ENCODE data around the gene PLEKHB2. TPM values are rescaled to one million over a fixed set of nuclear protein-coding genes. Genes with fewer than 3 reads are reported as not detected.
"Not testable (repeated sequence)": the region's sequence is repeated elsewhere in the genome, so short reads cannot be mapped to it uniquely, and the experiment has no call there.

PLEKHB2 gene
- total RNA-seq, 1 donor from 2014 or later, result 62.4 TPM

DNA sequence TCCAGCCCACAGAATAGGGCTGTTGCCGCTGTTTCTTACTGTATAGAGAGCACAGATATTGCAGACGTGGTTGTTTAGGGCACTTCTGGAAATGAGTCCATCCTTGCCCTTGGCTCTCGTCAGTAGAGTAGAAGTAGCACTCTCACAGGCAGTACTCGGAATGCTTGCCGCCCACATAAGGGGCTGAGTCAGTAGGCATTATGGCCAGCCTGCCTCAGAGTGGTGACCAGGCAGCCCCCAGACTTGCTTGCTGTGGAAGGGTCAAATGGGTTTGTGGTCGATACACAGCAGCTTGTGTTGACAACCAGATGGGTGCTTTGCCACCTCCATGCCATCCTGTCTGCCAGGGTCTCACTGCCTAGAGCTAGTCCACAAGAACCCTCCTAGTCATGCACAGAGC lies 38.7 kb downstream of the PLEKHB2 start:
- Mint-ChIP-seq H3K27ac (no peak overlapping the region), H3K4me3 (no peak overlapping the region), H3K36me3 (ENCODE audit: low read depth) (peaks cover 52% of the 10 kb centered on the region), H3K4me1 (peaks cover 7% of the 10 kb centered on the region), H3K9me3 (no peaks in the 10 kb centered on the region), H3K27me3 (no peaks in the 10 kb centered on the region)
- intact Hi-C loops (cut with micrococcal nuclease), result no loop called here
- no peak for DNase-seq

GRCh38 chr2:131145040-131145439 lies 39.9 kb downstream of the PLEKHB2 start:
- Mint-ChIP-seq H3K36me3 (ENCODE audit: low read depth) (peaks cover 47% of the 10 kb centered on the region), H3K4me3 (no peak overlapping the region)

DNA sequence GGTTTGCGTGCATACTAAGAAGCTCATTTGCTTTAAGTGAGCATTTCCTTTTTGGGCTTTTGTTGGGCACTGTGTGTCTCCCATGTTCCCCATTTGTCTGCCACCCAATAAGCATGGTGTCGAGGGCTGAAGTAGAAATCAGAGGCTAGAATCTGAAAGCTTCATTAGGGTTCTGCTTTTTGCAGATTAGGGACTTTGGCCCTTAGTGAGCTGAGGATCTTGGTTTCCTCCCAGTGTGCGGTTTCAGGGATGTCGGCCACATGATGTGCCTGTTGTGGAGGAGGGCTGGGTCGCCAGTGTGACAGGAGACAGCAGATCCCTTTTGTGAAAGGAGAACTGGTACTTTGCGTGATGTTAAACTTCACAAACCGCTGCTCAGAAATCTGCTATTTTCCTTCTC lies 41.1 kb downstream of the PLEKHB2 start:
- H3K9me3 Mint-ChIP-seq, result no peaks in the 10 kb centered on the region
- H3K4me1 Mint-ChIP-seq, result peaks cover 7% of the 10 kb centered on the region
- intact Hi-C loops (cut with micrococcal nuclease), result no loop called here
- no peak for DNase-seq
- H3K36me3 Mint-ChIP-seq (ENCODE audit: low read depth), result peaks cover 46% of the 10 kb centered on the region
- H3K27ac Mint-ChIP-seq, result no peak overlapping the region
- no peak overlapping the region for H3K4me3 Mint-ChIP-seq
- no peaks in the 10 kb centered on the region for H3K27me3 Mint-ChIP-seq

More at GRCh38 chr2:131145040-131145439, 39.9 kb downstream of the PLEKHB2 start:
- H3K9me3 Mint-ChIP-seq, result no peaks in the 10 kb centered on the region
- H3K27me3 Mint-ChIP-seq, result no peaks in the 10 kb centered on the region
- H3K27ac Mint-ChIP-seq, result peak overlapping the region; percentile 40
- intact Hi-C loops (cut with micrococcal nuclease), result no loop called here
- DNase-seq, result no peak
- H3K4me1 Mint-ChIP-seq, result peaks cover 7% of the 10 kb centered on the region

DNA sequence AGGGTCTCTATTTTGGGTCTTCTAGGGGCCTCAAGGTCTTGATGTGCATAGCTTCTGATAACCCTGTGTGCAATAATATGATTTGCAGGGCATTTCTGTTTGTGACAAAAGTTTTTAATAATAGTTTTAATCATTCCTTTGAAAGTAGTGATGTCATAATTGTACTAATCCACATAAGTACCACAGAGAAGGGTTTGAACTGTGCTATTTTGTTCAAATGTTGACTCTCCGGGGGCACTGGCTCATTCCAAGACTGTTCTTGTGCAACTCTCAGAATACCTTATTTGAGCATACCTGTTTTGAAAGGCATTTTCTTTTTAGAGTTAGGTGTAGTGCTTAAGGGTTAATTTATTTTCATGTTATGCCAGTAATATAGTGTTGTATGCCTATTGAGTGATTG lies 41.6 kb downstream of the PLEKHB2 start:
- no peak for DNase-seq
- Mint-ChIP-seq H3K4me1 (peaks cover 7% of the 10 kb centered on the region), H3K9me3 (no peaks in the 10 kb centered on the region), H3K36me3 (ENCODE audit: low read depth) (peaks cover 44% of the 10 kb centered on the region), H3K27me3 (no peaks in the 10 kb centered on the region), H3K27ac (no peak overlapping the region), H3K4me3 (no peak overlapping the region)
- intact Hi-C loops (cut with micrococcal nuclease), result no loop called here

- Mint-ChIP-seq H3K4me1 (no peaks in the 10 kb centered on the region), H3K9me3 (no peaks in the 10 kb centered on the region), H3K27me3 (no peaks in the 10 kb centered on the region), H3K4me3 (no peak overlapping the region), H3K27ac (no peak overlapping the region), H3K36me3 (ENCODE audit: low read depth) (peaks cover 34% of the 10 kb centered on the region)
- intact Hi-C loops (cut with micrococcal nuclease), result no loop called here
- DNase-seq, result no peak
These were observed 43.3 kb downstream of the PLEKHB2 start for GRCh38 chr2:131148426-131148825.

DNA sequence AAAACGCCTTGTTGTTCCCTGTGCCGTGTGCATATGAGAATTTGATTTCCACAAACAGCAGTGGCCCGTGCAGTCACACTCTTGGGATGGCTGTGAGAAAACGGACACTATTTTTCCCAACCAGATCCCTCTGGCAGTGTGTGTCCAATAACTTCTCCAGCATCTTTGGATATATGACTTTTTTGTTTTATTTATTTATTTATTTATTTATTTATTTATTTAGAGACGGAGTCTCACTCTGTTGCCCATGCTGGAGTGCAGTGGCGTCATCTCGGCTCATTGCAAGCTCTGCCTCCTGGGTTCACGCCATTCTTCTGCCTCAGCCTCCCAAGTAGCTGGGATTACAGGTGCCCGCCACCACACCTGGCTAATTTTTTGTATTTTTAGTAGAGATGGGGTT lies 45.0 kb downstream of the PLEKHB2 start:
- not testable (repeated sequence) for H3K9me3 Mint-ChIP-seq

DNA sequence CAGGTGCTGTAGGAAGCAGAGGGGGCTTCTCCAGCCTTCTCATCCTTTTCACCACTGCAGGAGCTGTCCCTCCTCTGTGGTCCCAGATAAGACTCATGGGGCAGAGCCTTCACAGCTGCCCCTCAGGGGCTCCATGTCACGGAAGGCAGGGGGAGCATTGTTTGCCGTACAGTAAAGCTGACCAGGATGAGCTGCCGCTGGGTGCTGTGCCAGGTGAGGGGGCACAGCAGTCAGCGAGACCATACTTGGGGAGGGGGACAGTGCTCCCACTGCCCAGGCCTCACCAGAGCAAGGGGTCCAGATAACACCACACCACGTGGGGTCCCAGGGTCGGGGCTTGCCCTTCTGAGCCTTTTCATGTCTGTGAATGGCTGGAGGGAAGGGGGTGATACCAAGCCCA lies 46.3 kb downstream of the PLEKHB2 start:
- H3K27me3 Mint-ChIP-seq, result no peaks in the 10 kb centered on the region
- intact Hi-C loops (cut with micrococcal nuclease), result no loop called here
- no peak for DNase-seq
- peaks cover 16% of the 10 kb centered on the region for H3K4me1 Mint-ChIP-seq
- no peak overlapping the region for H3K27ac Mint-ChIP-seq
- H3K36me3 Mint-ChIP-seq (ENCODE audit: low read depth), result peaks cover 28% of the 10 kb centered on the region
- H3K4me3 Mint-ChIP-seq, result no peak overlapping the region
- H3K9me3 Mint-ChIP-seq, result no peaks in the 10 kb centered on the region

More for the DNA sequence above, 45.0 kb downstream of the PLEKHB2 start:
- H3K4me1 Mint-ChIP-seq; H3K4me3 Mint-ChIP-seq; DNase-seq; H3K27me3 Mint-ChIP-seq; intact Hi-C loops (cut with micrococcal nuclease); H3K27ac Mint-ChIP-seq: not testable (repeated sequence)
- peaks cover 28% of the 10 kb centered on the region for H3K36me3 Mint-ChIP-seq (ENCODE audit: low read depth)

- H3K4me3 Mint-ChIP-seq, result no peak overlapping the region
- no peaks in the 10 kb centered on the region for H3K9me3 Mint-ChIP-seq
- no peak for DNase-seq
- H3K36me3 Mint-ChIP-seq (ENCODE audit: low read depth), result peaks cover 25% of the 10 kb centered on the region
- H3K4me1 Mint-ChIP-seq, result peaks cover 19% of the 10 kb centered on the region
- no peak overlapping the region for H3K27ac Mint-ChIP-seq
- intact Hi-C loops (cut with micrococcal nuclease), result no loop called here
- no peaks in the 10 kb centered on the region for H3K27me3 Mint-ChIP-seq
These were observed 46.9 kb downstream of the PLEKHB2 start for GRCh38 chr2:131152074-131152473.

DNA sequence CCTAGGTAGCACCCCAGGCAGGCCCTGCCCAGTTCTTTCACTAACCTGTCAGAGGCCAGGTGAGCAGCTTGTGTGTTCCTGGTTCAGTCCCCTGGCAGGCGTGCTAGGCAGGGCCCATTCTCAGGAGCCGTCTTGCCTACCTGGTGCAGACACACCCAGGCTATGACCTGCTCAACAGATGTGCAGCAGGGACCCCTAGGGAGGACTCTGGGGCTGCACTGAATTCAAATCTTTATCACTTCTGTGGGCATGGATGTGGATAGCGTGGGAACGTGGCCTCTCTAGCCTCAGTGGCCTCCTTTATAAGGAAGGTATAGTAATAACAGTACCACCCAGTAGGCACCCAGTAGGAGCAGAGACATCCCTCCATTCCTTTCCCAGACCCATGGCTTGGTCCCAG lies 48.4 kb downstream of the PLEKHB2 start:
- H3K4me1 Mint-ChIP-seq, result peaks cover 21% of the 10 kb centered on the region
- intact Hi-C loops (cut with micrococcal nuclease), result no loop called here
- no peak overlapping the region for H3K4me3 Mint-ChIP-seq
- no peaks in the 10 kb centered on the region for H3K9me3 Mint-ChIP-seq
- no peaks in the 10 kb centered on the region for H3K27me3 Mint-ChIP-seq
- no peak overlapping the region for H3K27ac Mint-ChIP-seq
- peaks cover 17% of the 10 kb centered on the region for H3K36me3 Mint-ChIP-seq (ENCODE audit: low read depth)
- DNase-seq, result no peak

DNA sequence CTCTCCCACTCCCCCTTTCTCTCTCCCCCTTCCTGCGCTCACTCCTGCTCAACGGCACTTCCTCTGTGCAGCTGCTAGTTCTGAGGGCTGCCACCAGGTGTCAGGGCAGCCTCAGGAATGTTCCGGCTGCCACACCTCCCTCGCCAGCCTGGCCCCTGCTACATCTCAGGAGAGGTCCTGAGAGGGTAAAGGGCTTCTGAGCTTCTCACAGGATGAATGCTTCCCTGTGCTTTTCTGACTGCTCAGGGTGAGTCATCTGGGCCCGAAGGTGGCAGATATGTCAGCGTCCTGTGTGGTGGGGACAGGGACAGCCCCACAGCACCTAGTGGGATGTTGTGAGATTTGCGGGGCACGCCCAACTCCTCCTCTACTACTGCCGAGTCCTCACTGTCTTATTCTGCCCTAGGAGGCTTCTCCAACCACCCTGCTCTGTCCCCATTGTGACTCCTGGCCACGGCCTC lies 49.0 kb downstream of the PLEKHB2 start:
- H3K4me1 Mint-ChIP-seq, result peaks cover 21% of the 10 kb centered on the region
- peak overlapping the region; percentile 2 for H3K4me3 Mint-ChIP-seq
- no peak overlapping the region for H3K27ac Mint-ChIP-seq
- no peaks in the 10 kb centered on the region for H3K27me3 Mint-ChIP-seq
- H3K36me3 Mint-ChIP-seq (ENCODE audit: low read depth), result peaks cover 17% of the 10 kb centered on the region
- H3K9me3 Mint-ChIP-seq, result no peaks in the 10 kb centered on the region
- peak; percentile 90 for DNase-seq
- intact Hi-C loops (cut with micrococcal nuclease), result loop anchor here (1.0 to 2.0 kb wide), 7 partner anchors 49 to 647 kb away; partner anchors contain the start of genes MZT2A and PLEKHB2

GRCh38 chr2:131154647-131155046 lies 49.5 kb downstream of the PLEKHB2 start:
- peaks cover 21% of the 10 kb centered on the region for H3K4me1 Mint-ChIP-seq
- no peak for DNase-seq

GRCh38 chr2:131155208-131155855 lies 50.2 kb downstream of the PLEKHB2 start:
- intact Hi-C loops (cut with micrococcal nuclease), result loop anchor here (2.0 kb wide), 2 partner anchors 257 to 331 kb away; no protein-coding TSS in a partner anchor

More at GRCh38 chr2:131154647-131155046, 49.5 kb downstream of the PLEKHB2 start:
- Mint-ChIP-seq H3K9me3 (no peaks in the 10 kb centered on the region), H3K4me3 (no peak overlapping the region), H3K27ac (no peak overlapping the region), H3K36me3 (ENCODE audit: low read depth) (peaks cover 14% of the 10 kb centered on the region), H3K27me3 (no peaks in the 10 kb centered on the region)
- intact Hi-C loops (cut with micrococcal nuclease), result loop anchor here (1.0 to 2.0 kb wide), 7 partner anchors 49 to 647 kb away; partner anchors contain the start of genes MZT2A and PLEKHB2

DNA sequence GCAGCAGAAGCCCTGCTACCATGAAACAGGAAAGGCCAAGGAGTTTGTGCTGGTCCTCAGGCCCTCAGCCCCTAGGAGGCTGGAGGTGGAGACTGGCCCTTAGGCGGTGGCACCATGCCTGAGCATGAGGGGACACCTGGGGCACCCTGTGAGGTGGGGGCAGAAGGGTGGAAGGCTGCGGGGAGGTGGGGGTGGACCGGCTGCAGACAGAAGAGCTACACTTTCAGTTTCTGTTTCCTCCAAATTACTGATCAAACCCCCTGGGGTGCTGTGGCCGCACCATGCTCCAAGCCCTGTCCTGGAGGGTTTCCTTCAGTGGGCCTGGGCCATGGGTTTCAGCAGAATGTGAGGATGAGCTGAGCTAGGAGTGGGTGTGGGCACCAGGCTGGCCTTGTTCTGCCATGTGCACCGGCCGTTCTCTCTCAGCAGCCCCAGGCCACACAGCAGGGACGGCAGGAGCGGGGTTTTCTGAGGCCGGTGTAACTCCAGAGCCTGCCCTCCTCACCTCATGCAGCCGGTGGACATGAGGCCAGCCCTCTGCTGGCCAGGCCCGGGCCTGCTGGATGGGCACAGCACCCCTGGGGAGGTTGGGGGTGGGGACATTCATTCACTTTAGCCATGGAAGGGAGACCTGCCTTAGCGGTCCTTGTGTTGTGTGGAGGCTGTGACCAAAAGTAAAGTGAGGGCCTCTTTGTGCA lies 51.5 kb downstream of the PLEKHB2 start:
- peaks cover 6% of the 10 kb centered on the region for H3K27me3 Mint-ChIP-seq
- H3K4me1 Mint-ChIP-seq, result peaks cover 21% of the 10 kb centered on the region
- no peak overlapping the region for H3K27ac Mint-ChIP-seq
- no peaks in the 10 kb centered on the region for H3K36me3 Mint-ChIP-seq (ENCODE audit: low read depth)
- peak overlapping the region; percentile 42 for H3K4me3 Mint-ChIP-seq
- H3K9me3 Mint-ChIP-seq, result no peaks in the 10 kb centered on the region
- intact Hi-C loops (cut with micrococcal nuclease), result no loop called here
- peak; percentile 74 for DNase-seq

More at GRCh38 chr2:131155208-131155855, 50.2 kb downstream of the PLEKHB2 start:
- Mint-ChIP-seq H3K36me3 (ENCODE audit: low read depth) (peaks cover 9% of the 10 kb centered on the region), H3K27ac (no peak overlapping the region), H3K4me3 (no peak overlapping the region), H3K27me3 (no peaks in the 10 kb centered on the region), H3K4me1 (peaks cover 21% of the 10 kb centered on the region), H3K9me3 (no peaks in the 10 kb centered on the region)
- no peak for DNase-seq

- intact Hi-C loops (cut with micrococcal nuclease); H3K4me1 Mint-ChIP-seq; H3K4me3 Mint-ChIP-seq; H3K36me3 Mint-ChIP-seq (ENCODE audit: low read depth); H3K27ac Mint-ChIP-seq; H3K9me3 Mint-ChIP-seq; DNase-seq: not testable (repeated sequence)
- H3K27me3 Mint-ChIP-seq, result peaks cover 25% of the 10 kb centered on the region
These were observed 60.4 kb downstream of the PLEKHB2 start for GRCh38 chr2:131165562-131165961.

Measured in activated CD4-positive, alpha-beta T cell treated with anti-CD3 and anti-CD28 coated beads, Interleukin-2, amount 10 ng/mL, durations not matched to agents 24 days and 14 days (primary cell).